Ovary (tissue), 3 donors: Measurements from ENCODE around the gene ELAPOR1.

Experiments used
- EP300 ChIP-seq: sonication (generic); formaldehyde crosslinking; IDR thresholded peaks from one replicate; pipeline ENCODE4 v1.6.1; 2017; ENCODE audit warnings: antibody characterized with exemption
- POLR2A ChIP-seq: fragments of 450-650 bp; IDR thresholded peaks from one replicate; pipeline ENCODE4 v1.6.1; 2017; ENCODE audit warnings: antibody characterized with exemption, mild to moderate bottlenecking, moderate library complexity
- TF ChIP-seq, protein P1 (sequence below), 3 donors: fragments of 450-650 bp in 2 of 3; fragments of 200-600 bp in 1 of 3; IDR thresholded peaks; one replicate each; pipeline versions ENCODE4 v1.5.1 to v1.8.0; 2016 to 2022; ENCODE audit warnings: antibody characterized with exemption in 3 of 3, mild to moderate bottlenecking in 1 of 3
- donor health status: DM: no; HTN: no; CAD: no.

DNA sequence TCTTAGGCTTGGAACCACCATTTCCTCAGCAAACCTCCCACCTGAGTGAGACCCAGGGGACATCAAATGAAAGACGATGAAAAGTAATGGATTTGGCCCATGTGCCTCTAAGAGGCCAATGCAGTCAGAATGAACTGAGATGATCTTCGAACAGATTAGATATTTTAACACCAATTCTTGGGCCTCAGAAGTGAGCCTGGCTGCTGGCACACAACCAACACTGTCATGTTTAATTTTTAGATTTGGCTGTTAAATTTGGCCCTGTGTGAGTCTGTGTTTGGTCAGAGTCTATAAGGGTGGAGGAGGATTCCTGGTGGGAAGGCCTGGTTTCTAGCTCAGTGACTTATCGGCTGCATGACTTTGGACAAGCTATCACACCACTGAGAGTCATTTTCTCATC is 45.4 kb downstream of the ELAPOR1 start:
- no peak for TF ChIP-seq POLR2A
- TF ChIP-seq, protein P1, sequence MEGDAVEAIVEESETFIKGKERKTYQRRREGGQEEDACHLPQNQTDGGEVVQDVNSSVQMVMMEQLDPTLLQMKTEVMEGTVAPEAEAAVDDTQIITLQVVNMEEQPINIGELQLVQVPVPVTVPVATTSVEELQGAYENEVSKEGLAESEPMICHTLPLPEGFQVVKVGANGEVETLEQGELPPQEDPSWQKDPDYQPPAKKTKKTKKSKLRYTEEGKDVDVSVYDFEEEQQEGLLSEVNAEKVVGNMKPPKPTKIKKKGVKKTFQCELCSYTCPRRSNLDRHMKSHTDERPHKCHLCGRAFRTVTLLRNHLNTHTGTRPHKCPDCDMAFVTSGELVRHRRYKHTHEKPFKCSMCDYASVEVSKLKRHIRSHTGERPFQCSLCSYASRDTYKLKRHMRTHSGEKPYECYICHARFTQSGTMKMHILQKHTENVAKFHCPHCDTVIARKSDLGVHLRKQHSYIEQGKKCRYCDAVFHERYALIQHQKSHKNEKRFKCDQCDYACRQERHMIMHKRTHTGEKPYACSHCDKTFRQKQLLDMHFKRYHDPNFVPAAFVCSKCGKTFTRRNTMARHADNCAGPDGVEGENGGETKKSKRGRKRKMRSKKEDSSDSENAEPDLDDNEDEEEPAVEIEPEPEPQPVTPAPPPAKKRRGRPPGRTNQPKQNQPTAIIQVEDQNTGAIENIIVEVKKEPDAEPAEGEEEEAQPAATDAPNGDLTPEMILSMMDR (IDR thresholded peaks at IDR 0.05): no peak
- no peak for TF ChIP-seq EP300
